HG02970 (cell line): ENCODE measurements around the gene TRIM52.

Experiments
- ATAC-seq: cut with Tn5 transposase; IDR thresholded peaks from one replicate; pipeline ENCODE4 v1.9.1; 2021; ENCODE audit warnings: mild to moderate bottlenecking, moderate library complexity, moderate number of reproducible peaks; ENCODE audit not compliant: unreplicated experiment, low FRiP score

TRIM52 gene

GRCh38 chr5:181259283-181259682 is 1.7 kb downstream of the TRIM52 start:
- ATAC-seq: no peak

DNA sequence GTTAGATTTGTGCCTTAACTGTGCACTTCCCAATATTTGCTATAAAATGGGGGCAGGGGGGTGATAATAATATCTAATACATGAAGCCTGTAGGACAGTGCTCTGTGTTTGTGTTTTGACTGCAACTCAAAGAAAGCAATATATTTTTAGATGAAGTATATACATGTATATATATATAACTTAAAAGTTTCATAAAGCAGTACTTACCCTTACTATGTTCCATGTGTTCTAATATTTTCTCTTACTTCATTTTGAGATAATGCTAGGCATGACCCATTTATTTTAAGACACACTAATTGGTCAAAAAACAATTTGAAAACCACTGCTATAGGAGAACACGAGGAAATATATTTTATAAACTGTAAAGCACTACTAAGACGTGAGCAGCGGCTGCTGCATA is 2.4 kb downstream of the TRIM52 start:
- no peak for ATAC-seq

DNA sequence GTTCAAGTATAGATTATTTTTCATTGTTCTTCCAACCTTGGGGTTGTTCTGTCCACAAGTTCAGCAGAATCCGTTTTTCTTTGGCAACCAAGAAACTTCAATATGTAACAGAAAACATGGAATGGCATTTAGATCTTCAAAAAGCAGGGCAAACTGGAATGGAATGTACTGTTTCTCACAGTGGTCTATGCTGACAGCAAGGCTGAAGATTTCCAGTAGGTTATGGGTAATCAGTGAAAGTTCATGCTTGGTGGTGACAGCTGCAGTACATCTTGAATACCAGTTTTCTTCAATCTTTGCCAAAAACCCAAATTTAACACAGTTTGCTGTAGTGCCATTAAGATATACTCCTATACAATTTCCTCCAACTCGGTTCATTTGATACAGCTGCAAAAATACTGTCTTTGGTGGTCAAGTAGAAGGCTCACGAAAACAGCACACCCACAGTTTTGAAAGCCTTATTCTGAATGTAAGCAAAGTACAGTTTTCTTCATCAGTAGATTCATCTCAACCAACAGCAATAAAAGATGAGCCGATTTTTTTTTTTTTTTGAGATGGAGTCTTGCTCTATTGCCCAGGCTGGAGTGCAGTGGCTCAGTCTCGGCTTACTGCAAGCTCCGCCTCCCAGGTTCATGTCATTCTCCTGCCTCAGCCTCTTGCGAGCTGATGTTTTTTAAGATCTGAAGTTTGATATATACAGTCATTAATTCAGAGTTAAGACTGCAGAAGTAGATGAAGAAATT is 4.9 kb downstream of the TRIM52 start:
- no peak for ATAC-seq

DNA sequence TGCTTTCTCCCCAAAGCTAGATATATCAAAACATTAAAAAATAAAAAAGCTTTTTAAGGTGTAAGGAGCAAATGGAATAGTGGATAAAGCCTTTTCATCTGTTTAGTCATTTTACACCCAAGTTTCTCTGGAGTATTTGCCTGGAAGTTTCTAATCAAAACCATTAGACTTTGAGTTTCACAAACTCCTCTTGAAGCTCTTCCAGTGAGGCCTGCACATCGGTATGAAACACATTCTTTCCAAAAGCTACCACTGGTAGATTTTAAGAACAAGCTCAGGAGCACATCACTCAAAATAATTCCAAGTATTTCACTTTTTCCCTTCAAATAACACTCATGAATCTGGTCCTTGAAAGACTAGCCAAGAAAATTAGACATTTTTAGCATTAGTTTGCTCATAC is 5.7 kb downstream of the TRIM52 start:
- ATAC-seq: no peak

DNA sequence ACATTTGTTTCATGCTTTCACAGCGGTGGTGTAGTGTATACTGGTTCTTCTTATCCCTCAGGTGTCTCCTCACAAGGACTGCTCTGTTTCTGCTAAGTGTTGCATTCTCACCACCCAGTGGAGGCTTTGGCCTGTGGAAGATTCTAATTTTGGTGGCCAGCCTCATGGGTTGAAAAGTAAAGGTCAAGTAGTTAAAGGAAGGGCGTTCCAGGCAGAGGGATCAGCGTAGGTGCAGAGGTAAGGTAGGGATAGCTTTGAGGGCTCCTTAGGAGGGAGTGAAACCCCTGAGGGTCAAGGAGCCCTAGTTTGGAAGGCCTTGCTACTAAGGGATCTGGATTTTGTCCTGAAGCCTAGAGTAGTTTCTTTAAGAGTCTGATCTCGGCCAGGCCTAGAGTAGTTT is 12.7 kb downstream of the TRIM52 start:
- no peak for ATAC-seq

- ATAC-seq: peak; percentile 46
Measured at GRCh38 chr5:181246276-181247049, 14.5 kb downstream of the TRIM52 start.

- ATAC-seq: no peak
Measured at GRCh38 chr5:181245427-181246275, 15.3 kb downstream of the TRIM52 start.

DNA sequence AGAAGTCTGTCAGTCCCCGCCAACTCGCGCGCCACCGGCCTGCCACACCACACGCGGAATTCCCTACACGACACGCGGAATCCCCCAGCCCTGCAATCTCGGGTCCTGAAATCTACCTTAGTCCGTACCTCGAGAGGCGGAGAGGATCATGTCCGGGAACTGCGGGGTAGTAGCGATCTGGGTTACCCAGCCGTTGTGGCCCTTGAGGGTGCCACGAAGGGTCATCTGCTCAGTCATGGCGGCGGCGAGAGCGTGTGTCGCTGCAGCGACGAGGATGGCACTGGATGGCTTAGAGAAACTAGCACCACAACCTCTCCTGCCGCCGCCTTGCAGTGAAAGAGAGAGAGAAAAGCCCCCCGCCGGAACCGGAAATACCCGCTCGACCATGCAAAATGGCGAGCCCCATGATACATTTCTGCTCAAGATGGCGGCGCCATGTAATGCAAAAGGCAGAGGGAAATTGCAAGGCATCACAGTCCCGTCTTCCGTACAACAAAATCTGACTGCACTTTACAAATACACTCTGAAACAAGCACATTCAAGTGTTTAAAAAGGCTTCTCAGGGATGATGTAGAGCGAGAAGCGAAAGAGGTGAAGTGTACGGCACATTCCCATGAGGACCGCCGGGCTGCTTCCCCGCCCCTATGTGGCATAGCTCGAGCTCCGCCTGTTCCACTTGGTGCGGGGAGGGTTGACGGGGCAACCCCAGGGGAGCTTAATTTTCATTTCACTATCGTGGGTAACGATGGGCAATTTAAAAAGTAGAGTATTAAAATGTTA is 17.2 kb downstream of the TRIM52 start, which contains the start of gene RACK1:
Gene RACK1 (minus strand): TSS at position 343 of the 780 bp plus-strand sequence. CDS start 106 bp downstream, at position 237.
- ATAC-seq: peak; percentile 56

DNA sequence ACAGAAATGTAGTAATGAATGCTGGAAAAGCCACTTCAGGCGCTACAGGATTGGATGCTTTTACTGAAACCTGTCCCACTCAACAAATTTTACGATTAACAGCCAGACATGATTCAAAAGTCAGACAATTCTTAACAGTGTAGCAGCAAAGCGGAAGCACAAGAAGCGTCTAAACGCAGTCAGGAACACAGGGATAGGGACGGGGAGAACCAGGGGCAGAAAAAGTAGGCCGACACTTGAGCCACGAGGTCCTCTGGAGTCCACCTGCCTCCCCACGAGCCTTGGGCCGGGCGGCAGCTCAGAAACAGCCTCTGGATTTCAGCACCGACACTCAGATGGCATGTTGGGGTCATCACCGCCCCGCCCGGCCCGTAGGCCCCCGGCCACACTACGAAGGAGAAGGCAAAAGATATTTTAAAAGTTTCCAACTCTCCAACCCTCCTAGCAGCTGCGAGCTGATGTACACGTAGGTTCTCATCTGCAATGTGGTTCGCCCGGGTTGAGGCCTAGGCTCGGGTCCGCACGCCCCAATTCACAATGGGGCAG is 17.9 kb downstream of the TRIM52 start:
- ATAC-seq: peak; percentile 2

- no peak for ATAC-seq
Measured at GRCh38 chr5:181242031-181242451, 18.9 kb downstream of the TRIM52 start.

DNA sequence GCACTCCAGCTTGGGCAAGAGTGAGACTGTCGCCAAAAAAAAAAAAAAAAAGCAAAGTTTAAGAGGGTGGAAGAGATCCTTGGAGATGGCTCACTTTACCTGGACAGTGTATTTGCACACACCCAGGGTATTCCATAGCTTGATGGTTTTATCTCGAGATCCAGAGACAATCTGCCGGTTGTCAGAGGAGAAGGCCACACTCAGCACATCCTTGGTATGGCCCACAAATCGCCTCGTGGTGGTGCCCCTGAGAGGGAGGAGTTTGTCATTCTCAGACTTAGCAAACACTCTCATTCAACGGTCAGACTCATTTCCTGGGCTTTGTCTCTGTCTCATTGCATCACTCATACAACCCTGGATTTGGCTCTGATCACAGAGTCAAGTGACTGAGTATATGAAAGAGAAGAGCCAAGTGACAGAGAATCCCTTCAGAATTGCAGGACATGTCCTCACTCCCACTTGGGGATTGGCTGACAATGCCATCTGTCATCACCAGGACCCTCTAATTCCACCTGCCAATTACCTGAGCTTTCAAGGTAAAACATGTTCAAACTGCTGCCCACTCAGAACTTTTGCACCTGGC is 19.5 kb downstream of the TRIM52 start:
- no peak for ATAC-seq

- no peak for ATAC-seq
Measured at GRCh38 chr5:181239062-181239663, 21.8 kb downstream of the TRIM52 start.

- no peak for ATAC-seq
Measured at GRCh38 chr5:181237729-181238385, 23.1 kb downstream of the TRIM52 start.

DNA sequence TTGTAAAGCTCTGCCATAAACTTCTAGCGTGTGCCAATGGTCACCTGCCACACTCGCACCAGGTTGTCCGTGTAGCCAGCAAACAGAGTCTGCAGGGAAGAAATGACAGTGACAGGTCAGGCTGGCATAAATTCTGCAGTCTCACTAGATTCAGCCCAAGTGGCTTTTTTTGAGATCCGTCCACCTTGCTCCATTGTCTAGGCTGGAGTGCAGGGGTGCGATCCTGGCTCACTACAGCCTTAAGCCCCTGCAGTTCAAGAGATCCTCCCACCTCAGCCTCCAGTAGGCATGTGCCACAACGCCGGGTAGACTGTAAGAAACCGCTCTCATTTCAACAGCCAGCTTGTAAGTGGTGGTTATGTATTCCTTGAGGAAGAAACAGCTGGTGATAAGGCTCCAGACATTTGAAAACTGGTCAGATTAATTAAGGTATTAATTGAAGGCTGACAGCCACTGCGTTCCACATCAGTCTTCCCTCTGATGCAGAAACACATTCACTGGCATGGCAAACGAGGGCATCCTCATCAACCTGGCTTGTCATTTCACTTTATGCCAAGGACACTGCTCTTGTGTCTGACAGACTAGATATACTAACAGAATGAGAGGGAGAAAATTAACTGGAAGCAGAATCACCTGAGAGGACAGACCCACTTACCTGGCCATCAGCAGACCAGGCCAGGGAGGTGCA is 23.8 kb downstream of the TRIM52 start:
- ATAC-seq: no peak

DNA sequence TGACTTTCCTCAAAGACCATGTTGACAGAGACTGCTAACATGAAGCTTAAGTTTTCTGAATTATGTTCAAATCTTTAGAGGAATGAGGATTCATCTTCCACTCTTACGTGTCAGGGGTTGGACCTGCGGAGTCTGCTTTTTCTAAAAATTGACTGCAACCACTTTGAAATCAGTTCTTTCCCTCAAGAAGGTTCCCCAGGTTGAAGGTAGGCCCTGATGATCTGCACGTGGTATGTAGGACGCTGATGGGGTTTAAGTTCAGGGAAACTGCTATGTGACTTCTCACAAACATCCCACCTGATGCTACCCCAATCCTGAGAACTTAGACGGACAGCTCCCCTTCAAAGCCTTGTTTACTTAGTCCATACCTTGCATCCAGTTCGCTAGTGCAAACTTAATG is 24.5 kb downstream of the TRIM52 start:
- ATAC-seq: no peak

DNA sequence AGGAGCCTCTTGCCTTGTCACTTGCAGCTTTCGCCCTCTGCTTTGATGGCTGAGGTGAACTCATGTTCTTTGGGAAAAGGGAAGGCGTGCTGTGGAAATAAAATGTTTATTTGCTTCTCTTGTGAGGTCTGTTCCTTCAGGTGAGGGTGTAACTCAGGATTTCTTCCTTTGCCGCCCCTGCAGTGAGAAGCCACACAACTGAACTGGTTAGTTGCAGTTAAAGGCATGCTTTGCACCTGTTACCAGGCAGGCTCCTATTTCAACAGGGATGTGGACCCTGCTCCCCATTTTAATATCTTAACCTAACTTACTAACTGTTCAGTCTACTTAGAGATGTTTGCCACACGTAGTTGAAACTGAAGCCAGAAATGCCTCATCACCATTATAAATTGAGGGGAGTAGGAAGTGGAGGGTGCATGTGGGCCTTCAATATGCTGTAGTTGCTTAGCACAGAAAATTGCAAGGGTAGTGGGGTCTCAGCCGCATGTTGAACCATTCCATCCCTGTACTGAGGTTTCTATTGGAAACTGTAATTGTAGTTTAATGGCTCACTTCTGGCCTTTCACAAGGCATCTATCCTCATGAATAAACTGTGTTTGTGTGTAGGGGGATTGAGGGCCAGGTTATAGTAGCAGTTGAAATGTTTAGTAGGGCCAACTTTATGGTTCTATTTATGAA is 25.1 kb downstream of the TRIM52 start:
- no peak for ATAC-seq

GRCh38 chr5:181235323-181235688 is 25.6 kb downstream of the TRIM52 start:
- no peak for ATAC-seq
